Posterior cingulate gyrus (tissue), 11 donors: ENCODE measurements around the gene UBE2O.

ENCODE experiments used
- DNase-seq, 10 donors: peaks; one replicate each; pipeline versions ENCODE4 v3.0.0 to v3.0.0-alpha.2; 2020 to 2021; ENCODE audit warnings: mixed read lengths in 3 of 10
- intact Hi-C: fragments of 100-400 bp; cut with DNase I; formaldehyde crosslinking; loops from one replicate; pipeline ENCODE4 v1.15.1; 2023

UBE2O gene

GRCh38 chr17:76422406-76422805, 30.5 kb downstream of the UBE2O start:
- intact Hi-C loops, result no loop called here
- peak in 1 of 10 donors; percentile 49 for DNase-seq

DNA sequence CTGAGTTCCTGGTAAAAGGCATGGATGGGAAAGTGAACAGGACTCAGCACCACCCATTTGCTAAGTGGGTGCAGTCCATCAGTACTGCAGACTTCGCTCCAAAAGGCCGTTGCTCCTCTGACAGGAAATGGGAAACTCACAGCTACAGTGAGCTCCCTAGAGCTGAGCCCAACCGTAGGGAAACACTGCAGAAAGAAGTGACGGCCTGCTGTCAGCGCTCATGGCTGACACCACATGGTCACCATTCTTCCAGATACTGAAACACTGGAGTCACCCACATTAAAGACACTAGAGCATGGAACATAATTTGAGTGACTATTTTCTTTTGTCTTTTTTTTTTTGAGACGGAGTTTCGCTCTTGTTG, 31.9 kb downstream of the UBE2O start:
- intact Hi-C loops, result no loop called here
- DNase-seq, result peak in 2 of 10 donors; percentile 69 to 90

- intact Hi-C loops, result no loop called here
- DNase-seq, result peak in 2 of 10 donors; percentile 66 to 76
Measured at GRCh38 chr17:76420356-76421043, 32.5 kb downstream of the UBE2O start.

DNA sequence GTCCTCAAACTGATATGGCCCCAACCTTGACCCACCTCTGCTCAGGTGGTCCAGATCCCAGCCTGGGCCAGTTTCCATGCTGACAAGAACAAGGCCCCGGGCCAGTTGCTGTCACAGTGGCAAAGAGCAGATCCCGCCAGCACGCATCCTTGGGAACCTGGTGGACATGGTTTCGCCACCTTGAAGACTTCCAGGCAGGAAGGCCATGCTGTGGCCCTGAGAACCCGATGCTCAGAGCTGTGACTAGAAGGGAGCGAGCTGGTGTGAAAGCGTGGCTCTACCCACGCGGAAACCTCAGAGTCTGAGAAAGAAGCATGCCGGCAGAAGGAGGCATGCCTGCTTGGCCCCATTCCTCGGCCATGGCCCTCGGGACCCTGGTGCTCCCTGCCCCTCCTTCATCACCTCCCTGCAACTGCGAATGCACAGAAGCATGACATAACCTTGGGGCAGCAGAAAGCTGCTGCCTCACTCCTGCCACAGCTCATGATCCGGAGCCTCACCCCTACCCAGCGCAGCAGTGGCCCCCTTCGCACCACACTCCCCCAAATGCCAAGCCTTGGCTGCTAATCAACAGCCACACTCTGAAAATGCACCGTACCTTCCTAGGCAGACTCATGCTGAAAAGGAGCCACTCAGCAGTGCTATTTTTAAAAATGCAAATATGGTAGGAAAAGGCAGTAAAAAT, 33.2 kb downstream of the UBE2O start:
- peak in 2 of 10 donors; percentile 82 to 88 for DNase-seq
- intact Hi-C loops, result no loop called here

DNA sequence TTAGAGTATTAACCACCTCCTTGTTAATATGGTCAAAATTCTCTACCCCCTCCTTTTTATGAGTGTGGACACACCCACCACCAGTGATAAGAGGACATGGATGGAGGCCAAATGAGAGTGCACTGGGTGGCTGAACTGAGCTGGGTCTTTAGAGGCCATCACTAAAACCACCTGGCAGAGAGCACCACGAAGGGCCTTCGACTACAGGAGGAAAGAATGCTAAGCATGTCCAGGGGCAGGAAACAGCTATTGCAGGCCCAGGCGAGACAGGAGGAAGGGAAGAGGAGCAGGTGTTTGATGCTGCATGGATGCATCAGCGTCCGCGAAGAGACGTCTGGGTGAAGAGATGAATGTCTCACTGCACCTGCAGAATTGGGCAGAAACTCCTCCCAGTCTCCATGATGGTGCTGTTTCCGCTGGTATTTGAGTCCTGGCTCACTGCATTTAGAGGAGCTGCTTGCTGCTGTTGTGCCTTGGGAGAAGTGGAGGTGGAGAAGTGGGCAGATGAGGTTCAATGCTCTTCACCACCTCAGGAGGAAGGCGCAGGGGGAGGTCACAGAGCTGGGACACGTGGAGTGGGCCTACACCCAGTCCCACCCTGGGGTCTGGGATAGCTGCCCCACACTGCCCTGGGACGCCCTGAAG, 35.3 kb downstream of the UBE2O start:
- intact Hi-C loops, result no loop called here
- peak in 1 of 10 donors; percentile 60 for DNase-seq

DNA sequence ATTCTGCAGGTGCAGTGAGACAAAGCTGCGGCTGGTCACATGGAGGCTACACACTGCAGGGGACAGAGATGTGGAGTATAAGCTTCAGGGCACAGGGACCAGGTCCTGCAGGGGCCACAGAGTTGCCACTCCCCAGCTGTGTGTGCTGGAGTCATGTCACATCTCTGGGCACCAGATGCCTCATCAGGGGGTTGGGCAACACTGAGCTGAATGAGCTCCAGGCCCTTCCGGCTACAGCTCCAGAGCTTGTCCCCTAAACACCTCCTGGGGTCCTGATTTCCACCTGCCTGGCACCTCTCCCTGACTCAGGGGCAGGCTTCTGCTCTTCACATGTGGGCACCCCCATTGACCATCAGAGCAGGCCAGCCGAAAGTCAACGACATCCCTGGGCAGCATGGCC, 36.1 kb downstream of the UBE2O start:
- intact Hi-C loops, result no loop called here

DNA sequence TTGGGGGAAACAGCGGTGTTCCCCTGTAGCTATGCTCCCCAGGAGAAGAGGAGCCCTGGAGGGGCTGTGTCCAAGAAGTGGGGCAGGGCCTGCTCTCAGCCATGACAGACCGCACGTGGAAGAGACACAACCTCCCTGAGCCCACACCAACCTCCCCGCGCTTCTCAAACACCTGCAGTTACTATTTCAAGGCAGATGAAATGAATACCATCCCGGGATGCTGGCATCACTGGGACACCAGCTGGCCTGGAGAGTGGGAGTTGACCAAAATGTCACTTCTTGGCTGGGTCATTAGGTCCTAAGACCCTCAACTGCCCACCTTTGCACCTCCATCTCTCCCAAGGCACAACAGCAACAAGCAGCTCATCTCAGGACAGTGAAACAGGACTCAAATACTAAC, 36.5 kb downstream of the UBE2O start:
- DNase-seq, result peak in 2 of 10 donors; percentile 48 to 55
- intact Hi-C loops, result no loop called here

More for the DNA sequence above, 36.1 kb downstream of the UBE2O start:
- DNase-seq, result peak in 2 of 10 donors; percentile 73 to 85

GRCh38 chr17:76415786-76416185, 37.2 kb downstream of the UBE2O start:
- intact Hi-C loops, result no loop called here
- DNase-seq, result no peak

DNA sequence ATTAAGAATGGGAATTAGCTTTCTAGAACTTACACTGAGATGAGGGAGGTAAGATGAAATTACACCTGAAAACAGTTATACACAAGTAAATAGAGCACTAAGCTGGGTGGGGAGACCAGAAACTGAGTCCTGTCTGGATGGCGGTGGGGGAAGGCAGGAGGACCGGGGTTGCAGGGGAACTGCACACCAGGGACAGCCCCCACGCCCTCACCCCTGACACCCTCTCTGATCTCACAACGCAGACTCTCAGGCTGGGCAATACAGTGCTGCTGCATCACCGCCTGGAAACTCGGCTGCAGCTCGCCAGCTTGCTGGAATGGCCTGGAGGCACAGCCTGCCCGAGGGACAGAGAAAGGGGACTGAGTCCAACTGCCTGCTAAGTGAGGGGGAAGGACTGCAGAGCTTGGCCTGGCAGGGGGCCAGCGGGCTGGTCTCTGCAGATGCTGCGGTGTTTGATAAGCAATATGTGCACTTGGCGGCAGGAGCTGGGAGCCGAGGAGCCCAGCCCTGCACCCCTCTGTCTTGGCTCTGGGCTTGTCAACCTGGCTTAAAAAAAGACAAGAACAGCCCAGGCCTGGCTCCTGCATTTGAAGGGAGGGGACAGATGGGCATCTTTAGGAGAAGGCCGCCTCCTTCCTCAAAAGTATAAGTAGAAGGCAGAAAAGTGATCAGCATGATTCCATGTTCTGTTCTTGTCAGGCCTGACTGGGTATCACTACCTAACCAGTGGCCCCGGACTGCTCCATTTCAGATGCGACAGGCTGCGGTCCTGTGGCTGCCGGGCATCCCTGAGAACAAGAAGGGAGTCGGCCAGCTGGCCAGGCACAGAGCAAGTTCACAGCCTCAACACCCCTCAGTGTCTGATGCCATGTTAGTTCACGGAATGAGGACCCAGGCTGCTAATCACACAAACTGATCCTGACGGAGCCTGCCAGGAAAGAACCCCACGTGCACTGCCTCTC, 38.3 kb downstream of the UBE2O start:
- intact Hi-C loops, result no loop called here
- DNase-seq, result peak; percentile 40 to 97 (median 74)

DNA sequence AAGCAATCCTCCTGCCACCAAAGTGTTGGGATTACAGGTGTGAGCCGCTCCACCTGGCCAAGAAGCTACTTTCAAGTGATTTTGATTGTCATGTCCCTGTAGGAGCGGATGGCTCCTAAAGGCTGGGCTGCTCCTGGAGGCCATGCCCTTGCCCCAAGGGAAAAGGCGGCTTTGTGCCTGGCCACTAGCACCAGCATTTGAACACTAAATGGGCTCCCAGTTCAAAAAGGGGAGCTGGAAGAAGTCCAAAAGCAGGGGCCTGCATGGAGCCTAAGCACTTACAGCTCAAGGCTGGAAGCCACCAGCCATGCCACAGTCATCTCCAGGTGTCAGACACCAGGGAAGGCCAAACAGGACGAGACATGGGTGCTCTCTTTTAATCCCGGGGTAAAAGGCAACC, 41.7 kb downstream of the UBE2O start:
- intact Hi-C loops, result no loop called here
- DNase-seq, result peak in 3 of 10 donors; percentile 10 to 67 (median 17)

DNA sequence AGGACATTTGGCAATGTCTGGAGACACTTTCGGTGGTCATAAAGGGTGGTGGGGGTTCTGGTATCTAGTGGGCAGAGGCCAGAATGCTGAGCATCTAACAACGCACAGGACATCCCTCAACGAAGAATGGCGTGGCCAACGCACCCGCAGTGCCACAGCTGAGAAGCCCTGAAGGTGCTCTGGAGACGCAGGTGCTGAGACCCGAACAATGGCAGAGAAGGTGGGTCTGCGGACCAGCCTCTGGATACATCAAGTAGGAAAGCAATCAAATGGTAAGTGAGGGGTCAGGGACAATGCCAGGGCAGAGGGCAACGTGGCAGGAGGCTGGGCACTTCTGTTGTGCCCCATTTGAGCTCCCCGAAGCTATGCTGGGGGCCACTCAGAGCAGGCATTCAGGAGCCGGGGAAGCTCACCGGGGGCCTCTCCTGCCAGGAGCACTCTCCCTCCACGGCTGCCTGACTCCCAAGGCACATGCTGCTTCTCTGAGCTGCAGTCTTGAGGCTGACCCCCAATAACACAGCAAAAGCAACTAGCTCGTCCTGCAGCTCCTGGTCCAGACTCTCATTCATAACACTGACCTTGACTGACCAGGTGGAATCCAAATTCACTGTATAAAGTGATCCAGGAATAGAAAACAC, 42.5 kb downstream of the UBE2O start:
- intact Hi-C loops, result no loop called here
- peak in 3 of 10 donors; percentile 33 to 53 (median 43) for DNase-seq

DNA sequence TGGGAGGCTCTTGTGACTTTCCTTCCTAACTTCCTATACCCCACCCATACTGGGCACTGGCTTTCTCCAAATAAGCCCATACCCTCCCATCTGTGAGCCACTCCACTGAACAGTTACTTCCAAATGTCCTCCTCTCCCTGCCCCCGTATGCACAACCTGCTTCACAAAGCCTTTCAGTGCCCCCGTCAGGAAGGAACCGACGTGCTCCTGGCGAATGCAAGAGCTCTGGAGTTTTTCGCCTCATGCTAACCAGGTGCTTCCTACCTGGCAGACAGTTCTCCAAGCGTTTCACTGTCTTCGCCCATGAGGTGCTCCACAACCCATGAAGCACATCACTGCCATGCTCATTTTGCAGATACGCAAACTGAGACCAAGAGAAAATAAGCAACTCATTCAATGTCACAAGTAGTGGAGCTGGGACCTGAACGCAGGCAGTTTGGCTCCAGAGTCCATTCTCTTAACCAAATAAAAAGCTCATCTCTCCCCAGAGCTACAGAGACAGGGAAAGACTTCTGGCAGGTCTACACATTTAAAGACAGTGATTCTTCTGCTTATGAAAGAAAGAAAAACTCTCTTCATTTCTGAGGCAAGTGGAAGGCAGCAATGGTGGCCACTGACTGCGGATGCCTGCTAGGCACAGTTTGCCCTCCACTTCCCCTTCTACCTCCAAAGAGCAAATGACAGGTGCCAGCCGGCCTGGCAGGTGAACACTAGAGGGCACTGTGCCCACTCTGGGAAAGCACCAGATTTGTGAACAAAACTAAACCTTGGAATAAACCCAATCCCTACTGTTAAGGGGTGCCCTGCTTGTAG, 44.7 kb downstream of the UBE2O start:
- DNase-seq, result peak in 6 of 10 donors; percentile 32 to 92 (median 75)

GRCh38 chr17:76407509-76407908, 45.4 kb downstream of the UBE2O start:
- peak in 3 of 10 donors; percentile 17 to 79 (median 54) for DNase-seq
- intact Hi-C loops, result loop anchor here (5.0 kb wide), 2 partner anchors 45 to 100 kb away; partner anchors contain the start of gene UBE2O

More for the DNA sequence above, 44.7 kb downstream of the UBE2O start:
- intact Hi-C loops, result loop anchor here (5.0 kb wide), 2 partner anchors 44 to 99 kb away; partner anchors contain the start of gene UBE2O

DNA sequence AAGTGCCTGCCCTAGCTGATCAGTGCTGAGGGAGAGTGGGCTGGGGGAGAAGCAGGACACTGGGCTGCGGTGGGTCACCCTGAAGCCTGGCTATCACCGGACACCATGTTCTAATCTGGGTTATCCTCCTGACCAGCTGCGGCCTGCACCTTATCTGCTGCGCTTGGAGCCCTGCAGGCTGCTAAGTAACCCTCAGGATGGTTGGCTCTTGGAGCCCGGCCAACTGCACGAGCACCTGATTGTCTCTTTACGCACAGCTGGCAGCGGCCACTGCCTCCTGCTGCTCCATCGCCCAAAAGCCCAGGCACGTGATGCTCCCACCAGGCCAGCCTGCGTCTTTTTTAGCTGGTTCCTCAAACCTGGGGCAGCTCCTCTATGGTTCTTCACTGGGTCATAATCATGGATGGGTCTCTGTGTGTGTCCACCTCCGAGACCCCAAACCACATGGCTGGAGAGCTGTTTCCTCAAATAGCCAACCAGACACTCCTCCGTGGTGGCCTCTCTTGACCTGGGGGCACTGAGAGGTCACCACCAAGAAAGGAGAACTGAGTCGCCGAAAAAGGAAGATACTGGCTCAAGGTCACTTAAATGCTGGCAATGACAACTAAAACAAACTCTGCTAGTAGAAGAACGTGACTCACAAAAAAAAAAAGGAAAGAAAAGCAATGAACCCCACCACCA, 46.8 kb downstream of the UBE2O start:
- intact Hi-C loops, result loop anchor here (5.0 kb wide), 2 partner anchors 46 to 101 kb away; partner anchors contain the start of gene UBE2O
- peak in 5 of 10 donors; percentile 33 to 89 (median 78) for DNase-seq

DNA sequence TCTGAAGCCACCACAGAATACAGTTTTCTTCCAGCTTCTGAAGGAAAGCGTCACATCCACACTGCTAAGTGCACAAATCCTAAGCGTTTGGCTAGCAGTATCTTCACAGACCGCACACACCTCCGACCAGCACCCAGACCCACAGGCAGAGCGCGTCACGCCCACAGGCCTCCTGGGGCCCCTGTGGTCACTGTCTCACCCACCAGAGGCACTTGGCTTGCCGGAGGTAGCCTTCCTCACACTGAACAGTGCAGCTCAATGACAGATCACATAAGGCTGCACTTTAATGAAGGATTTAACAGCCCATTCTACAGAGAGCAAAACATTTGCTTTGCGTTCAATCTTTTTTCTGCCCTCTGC, 47.4 kb downstream of the UBE2O start:
- intact Hi-C loops, result loop anchor here (5.0 kb wide), 2 partner anchors 47 to 102 kb away; partner anchors contain the start of gene UBE2O
- peak in 4 of 10 donors; percentile 2 to 70 (median 26) for DNase-seq

GRCh38 chr17:76404976-76405563, 47.9 kb downstream of the UBE2O start:
- DNase-seq, result peak in 4 of 10 donors; percentile 5 to 81 (median 75)
- intact Hi-C loops, result loop anchor here (5.0 kb wide), 2 partner anchors 47 to 102 kb away; partner anchors contain the start of gene UBE2O

DNA sequence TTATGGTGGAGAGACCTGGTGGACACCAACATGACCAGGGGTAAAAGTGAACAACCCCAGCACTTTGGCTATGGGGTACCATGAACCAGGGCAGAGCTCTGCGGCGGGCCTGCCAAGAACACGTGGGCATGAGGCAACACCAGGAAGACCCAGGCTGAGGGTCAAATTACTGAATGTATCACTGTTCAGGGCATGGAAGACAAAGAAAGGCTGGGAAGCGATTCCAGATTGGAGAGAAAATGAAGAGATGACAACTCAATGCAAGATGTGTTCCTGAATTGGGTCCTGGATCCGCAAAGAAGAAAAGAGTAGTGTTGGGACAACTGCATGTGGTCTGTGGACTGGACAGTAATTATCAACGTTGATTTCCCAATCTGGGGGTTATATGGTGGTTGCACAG, 48.7 kb downstream of the UBE2O start:
- intact Hi-C loops, result no loop called here
- peak in 3 of 10 donors; percentile 22 to 48 (median 22) for DNase-seq
